Stromal cell of bone marrow (primary cell): ENCODE results near the gene PMS1.
"Not testable (repeated sequence)": the region's sequence is repeated elsewhere in the genome, so short reads cannot be mapped to it uniquely, and the experiment has no call there.

Experiments
- DNase-seq: peaks from one replicate; pipeline ENCODE4 v3.0.0-alpha.2; 2012; ENCODE audit warnings: low read depth

Gene PMS1

DNA sequence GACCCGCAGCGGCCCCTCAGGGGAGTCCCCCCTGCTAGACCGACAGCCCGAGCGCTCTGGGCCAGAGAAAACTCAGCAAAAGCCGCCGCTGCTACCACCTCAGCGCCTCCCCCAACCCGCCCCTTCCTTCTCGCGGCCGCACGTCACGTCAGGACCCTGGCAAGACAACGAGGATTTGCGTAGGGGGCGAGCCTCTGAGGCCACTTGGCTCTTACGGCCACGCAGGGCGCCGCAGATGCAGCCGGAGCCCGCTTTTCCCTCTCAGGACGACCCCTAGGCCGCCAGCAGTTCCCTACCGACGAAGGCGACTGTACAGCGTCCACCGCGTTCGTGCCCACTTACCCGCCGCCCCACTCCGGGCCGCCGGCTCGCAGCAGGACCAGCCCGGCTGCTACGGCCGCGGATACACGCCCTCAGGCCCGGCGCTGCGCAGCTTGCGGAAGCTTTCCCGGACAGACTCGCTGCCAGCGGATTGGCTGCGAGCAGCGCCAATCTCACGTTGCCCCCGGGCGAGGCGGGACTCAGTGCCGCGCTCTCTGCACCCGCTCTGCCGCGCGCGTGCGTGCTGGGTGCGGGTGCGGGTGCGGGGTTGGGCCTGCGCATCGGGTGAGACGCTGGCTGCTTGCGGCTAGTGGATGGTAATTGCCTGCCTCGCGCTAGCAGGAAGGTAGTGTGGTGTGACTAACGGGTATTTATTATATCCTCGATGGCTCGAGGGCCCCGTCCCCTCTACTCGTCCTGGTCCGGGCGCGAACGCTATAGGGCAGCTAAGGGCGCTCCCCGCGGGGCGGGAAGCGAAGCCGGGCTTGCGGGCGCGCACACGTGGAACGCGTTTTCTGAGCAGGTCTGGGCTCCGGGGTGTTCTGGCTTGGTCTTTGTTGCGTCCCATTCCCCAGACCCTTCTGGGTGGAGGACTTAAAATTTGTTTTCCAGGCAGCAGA lies at the start of gene PMS1, which contains the start of gene ORMDL1:
Gene PMS1 (plus strand): TSS at position 524 of the 941 bp plus-strand sequence. CDS start 7,360 bp downstream, outside the sequence.
Gene ORMDL1 (minus strand): TSS at position 413 of the 941 bp plus-strand sequence. CDS start 1,744 bp downstream, outside the sequence.
- peak; percentile 91 for DNase-seq

DNA sequence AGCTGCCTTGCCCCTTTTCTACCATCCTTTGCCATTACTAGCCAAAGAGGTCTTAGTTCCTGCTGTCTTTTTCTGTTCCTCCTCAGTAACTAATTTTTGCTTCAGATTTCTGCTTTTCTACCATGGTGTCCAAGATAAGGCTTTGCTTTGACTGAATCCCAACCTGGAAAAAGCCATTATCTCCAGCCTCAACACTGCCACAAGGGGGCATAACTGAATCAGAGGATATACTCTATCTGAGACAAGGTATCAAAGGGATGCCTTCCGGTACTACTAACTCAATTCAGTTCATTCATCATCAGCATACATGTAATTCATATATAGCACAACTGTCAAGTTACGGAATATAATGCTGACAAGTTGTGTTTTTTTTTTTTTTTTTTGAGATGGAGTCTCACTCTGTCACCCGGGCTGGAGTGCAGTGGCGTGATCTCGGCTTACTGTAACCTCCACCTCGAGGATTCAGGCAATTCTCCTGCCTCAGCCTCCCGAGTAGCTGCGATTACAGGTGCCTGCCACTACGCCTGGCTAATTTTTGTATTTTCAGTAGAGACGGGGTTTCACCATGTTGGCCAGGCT lies 33.1 kb upstream of the PMS1 start:
- peak; percentile 13 for DNase-seq

DNA sequence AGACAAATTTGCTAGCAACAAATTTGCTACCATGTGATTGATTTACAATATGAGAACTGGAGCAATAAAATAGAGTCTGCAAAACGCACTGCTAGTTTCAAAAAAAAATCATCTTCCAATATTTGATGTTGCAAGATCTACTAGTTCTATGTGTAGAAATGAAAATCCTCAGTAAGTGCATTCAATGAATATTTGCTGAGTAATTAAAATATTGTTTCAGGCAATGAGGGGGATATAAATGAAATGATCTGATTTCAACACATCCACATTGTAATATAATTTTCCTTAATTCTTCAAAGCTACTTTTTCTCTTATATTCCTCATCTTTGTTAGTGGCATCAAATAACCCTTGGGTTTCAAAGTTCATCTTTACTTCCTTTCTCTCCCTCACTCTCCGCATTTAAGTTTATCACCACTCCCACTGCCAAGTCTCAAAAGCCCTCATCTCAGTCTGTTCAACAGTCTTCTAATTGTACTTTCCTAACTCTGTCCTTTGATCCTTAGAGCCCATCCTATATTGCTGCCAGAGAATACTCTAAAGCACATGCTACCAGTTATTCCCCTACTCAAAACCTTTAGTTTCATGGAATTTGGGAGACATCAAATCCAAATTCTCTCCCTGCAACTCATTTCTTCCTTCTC lies 27.8 kb upstream of the PMS1 start:
- no peak for DNase-seq

DNA sequence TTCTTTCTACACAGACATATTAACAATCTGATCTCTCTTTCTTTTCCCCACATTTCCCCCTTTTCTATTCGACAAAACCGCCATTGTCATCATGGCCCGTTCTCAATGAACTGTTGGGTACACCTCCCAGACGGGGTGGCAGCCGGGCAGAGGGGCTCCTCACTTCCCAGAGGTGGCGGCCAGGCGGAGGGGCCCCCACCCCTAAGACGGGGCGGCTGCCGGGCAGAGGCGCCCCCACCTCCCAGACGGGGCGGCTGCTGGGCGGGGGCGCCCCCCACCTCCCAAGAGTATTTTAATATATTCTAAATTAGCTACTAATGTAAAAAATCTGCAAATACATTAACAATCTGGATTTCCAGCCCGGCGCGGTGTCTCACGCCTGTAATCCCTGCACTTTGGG lies 24.1 kb upstream of the PMS1 start:
- not testable (repeated sequence) for DNase-seq

DNA sequence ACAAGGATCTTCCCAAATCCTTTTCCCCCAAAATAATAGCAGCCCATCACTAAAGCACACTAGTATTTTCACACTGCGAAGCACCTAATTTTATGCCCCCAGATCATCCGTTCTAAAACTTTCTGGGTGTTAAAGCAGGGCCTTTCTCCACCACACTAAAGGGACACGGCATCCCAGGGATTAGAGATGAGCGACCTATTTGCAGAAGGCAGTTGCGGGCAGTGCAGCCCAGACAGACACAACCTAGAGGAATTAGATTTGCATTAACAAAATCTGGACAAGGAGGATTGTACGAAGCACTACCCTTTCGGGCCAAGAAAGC lies 22.1 kb upstream of the PMS1 start:
- DNase-seq = no peak

DNA sequence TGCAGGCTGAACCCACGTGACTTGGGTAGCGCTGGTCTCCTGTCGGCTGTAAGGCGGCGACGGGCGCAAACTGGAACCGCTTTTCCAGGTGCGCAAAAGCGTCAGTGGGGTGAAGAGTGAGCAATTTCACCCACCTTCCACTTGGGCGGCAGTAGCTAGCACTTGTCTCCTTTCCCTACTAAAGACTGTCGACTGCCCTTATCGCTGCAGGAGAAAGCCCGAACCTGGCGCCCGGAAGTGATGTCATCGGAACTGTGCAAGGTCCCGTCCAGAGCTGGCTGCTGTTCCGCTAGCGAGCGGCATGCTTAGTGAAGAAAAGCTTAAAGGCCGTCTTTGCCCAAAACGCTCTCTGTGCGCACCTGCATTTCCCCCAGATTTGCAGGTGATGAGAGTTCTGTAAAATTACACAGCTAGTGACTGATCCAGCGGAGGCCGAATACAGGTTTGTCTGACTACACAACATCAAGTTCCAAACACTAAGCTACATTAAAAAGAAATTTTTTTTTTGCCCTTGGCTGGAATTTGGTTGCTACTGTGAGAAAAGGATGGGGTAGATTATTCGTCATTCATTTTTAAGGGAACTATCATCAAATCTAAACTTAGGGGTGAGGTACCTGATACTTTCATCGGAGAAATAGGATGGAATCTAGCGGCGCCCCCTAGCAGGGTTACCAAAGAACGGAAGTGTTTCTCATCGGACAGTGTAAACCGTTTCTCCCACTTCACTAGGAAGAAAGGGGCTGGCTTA lies 21.5 kb upstream of the PMS1 start, which contains the start of gene OSGEPL1:
Gene OSGEPL1 (minus strand): TSS at position 242 of the 748 bp plus-strand sequence. CDS start 1,152 bp downstream, outside the sequence.
- DNase-seq = peak; percentile 80

DNA sequence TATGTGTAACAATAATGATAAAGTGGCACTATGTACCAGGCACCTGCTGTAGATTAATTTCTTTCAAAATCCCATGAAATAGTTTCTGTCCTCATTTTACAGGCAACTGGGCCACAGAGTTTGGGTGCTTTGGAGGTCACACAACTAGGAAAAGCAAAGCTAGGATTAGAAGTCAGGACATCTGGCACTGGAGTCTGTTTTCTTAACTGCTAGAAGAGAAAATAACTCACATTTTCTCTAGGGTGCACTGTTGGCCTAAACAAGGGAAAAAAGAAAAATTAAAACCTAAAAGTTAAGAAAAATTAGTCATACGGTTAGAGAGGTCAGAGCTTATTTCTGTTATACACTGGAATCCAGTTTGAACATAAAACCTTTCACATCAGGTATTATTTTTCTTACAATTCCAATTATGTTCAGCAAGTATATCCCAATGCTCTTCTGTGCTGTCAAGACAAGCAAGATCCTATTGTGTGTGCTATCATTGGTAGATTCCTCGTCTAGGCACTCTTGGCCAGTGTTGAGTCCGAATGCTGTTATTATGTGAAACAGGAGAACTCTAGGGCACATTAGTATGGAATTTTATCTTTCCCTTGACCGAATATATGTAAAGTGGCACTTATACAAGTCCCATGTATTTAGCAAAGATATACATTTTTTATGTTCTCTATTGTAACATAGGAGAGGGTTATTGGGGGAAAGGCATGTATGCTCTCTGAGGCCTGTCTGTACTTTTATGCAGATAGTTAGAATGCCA lies 20.2 kb upstream of the PMS1 start:
- DNase-seq = peak; percentile 36

DNA sequence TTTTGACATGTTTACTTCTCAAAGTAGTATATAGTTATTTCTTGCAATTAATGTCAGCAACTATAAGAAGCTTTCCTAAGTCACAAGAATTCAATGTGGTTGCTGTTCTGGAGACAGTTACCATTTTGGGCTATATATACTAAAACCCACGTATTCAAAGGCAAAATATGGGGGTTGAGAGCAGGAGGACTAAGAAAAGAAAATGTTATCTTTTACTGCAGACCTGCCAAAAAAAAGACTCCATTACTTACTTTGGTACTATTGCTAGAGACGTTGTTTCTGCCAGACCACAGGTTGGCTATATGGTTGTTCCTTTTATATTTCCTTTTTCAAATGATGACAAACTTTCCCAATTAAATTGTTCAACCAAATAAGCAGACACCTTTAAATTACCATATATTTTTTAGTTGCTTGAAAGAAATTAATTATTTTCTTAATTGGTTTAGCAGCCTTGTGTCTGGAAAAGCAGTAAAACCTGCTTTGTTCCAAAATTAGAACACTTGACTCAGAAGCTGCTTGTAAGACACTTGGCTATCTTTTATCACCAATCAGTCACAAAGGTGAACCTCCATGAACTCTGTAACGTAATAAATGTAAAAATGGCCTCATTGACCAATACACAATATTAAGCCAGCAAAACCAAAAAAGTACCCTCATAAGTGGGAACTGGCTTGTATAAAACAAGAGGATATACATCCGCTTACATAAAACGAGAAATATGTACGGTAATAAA lies 13.5 kb upstream of the PMS1 start:
- no peak for DNase-seq

DNA sequence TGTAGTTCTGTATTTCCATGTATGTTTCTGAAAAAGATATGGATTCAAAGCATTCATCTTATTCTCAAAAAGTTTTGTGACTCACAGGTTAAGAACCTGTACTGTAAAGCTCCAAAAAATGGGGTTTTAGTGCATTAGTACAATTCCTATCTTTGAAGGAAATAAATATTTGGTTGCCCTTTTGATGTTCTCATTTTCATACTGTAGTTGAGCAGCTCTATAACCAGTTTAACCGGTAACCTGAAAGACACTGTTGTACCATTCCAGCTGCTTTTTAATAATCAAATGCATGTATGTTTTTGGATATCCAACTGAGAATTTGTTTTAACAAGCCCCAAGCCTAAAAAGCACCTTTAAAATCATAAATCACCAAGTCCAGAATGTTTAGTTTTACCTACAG lies 12.0 kb upstream of the PMS1 start:
- DNase-seq = no peak

DNA sequence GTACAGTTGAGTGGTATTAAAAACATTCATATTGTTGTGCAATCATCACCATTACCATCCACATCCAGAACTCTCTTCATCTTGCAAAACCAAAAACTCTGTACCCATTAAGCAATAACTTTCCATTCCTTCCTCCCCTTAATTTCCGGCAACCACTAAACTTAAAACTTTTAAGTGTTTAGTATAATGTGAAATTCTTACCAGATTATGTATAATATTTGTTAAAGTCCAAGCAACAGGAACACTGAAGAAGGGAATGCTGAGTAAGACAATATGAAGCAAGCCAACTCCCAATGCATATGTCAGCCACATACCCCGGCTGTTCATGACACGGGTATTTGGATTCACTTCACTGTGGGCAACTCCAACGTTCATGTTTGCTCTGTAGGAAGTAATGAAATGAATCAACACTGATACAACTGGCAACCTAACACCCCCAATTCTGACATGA lies 2.0 kb upstream of the PMS1 start:
- DNase-seq = no peak

DNA sequence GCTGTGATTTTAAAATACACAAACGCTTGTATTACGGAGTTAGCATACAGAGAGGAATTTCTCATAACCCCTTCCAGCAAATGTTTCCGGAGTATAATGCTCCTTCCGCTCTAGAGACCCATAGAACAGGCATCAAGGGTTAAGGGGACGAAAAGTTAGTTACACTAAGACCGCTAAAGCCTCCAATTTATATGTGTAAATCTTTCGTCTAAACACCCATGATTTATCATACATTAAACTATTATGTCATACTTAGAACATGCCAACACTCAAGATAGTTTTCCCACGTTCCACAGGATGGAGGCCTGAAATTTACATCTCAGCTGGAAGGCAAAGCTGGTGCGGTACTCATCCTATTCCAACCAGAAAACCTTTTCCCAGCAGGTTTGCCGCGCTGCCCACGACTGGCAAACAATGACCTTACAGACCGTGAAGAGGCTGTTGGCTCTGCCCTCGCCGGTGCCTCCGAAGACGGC lies 761 bp upstream of the PMS1 start:
- DNase-seq = peak; percentile 17

DNA sequence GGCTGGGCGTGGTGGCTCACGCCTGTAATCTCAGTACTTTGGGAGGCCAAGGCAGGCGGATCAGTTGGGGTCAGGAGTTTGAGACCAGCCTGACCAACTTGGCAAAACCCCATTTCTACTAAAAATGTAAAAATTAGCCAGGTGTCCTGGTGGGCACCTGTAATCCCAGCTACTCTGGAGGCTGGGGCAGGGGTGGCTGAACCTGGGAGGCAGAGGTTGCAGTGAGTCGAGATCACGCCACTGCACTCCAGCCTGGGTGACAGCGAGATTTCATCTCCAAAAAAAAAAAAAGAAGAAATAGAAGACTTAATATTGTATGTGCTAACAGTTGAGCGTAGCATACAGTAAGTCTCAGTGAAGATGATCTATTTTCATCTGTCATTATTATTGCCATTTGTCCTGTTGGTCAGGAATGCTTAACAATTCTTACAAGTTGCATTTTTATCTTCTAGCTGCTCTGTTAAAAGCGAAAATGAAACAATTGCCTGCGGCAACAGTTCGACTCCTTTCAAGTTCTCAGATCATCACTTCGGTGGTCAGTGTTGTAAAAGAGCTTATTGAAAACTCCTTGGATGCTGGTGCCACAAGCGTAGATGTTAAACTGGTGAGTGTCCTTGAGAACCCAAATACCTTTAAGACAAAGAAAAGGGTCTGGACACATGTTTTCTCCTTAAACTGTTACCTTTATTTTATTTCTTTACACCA lies 7.2 kb downstream of the PMS1 start:
- no peak for DNase-seq

DNA sequence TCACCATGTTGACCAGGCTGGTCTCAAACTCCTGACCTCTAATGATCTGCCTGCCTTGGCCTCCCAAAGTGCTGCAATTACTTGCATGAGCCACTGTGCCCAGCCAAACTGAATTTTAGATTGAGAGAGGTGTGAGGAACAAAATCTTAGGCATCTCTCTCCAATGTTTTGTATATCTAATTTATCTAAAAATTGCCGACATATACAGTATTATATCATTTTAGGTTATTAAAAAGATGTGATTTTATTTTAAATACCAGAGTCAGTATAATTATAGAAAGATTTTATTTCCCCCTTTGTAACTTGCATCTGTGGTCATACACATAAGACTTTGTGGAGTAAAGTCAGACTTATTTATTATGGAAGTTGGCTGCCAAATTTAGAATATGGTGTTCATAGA lies 10.1 kb downstream of the PMS1 start:
- DNase-seq = no peak

DNA sequence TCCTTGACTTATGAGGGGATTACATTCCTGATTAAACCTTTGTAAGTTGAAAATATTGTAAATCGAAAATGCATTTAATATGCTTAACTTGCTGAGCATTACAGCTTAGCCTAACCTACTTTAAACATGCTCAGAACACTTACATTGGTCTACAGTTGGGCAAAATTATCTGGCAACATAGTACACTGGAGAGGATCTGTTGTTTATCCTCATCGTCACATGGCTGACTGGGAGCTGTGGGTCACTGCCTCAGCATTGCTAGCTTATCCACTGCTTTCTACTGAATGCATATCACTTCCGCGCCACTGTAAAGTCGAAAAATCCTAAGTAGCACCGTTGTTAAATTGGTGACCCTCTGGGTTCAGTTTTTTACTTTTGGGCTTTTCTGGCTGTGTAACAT lies 13.7 kb downstream of the PMS1 start:
- DNase-seq = no peak

DNA sequence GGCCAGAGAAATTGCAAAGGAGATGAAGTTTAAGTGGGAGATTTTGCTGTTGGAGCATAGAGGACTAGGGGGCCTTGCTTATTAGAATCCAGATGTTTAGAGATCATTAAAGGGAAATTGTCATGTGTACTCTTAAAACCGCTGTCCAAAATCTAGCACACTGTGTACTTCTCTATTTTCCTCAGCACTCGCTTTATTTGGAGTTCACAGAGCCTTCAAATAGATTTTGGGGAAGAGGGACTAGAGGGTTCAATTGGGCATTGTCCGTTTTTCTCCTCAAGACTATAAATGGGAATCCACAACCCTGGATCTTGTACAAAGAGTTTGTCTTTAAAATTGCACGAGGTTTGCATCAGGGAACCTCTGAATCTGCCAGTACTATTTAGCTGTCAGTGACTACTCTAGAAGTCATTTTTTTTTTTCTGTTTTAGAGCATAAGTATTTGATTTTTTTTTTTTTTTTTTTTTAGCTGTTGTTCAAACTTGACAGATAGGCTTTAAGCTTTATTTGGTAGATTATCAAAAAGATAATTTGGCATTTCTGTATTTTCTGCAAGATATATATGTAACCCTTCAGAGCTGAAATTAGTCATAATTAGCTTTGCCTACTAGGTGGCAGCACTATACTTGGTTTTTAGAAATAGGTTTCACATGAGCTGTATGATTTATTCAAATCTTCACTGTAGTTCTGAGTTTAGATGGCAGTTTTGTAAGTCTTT lies 14.2 kb downstream of the PMS1 start:
- peak; percentile 31 for DNase-seq

DNA sequence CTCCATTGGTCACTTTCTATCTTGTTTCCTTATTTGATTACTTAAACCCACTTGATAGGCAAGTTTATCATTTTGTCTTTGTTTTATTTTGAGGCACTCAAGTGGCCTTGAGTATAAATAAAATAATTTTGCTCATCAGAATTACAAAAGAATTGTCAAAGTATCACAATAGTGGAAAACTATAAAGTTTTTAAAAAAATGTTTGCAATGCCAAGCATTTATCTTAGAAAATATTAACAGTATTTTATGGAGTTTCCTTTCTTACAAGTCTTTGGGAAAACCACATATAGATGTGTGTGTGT lies 14.7 kb downstream of the PMS1 start:
- no peak for DNase-seq

DNA sequence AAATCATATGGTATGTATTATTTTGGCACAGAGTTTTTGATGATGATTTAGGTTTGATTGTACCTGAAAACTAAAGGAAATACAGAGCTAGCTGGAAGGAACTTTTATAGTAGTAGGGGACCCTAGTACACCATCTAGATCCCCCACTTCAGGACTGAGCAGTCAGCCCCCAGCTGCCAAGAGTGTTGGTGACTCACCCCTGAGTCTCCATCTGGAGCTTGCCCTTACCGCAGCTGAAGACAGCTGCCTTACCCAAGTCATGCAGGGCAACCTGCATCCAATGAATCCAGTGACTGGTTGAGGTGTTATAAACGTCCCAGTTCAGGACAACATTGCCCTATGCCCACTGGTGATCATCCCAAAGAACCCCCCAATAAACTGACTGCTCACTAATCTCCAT lies 15.3 kb downstream of the PMS1 start:
- peak; percentile 29 for DNase-seq

DNA sequence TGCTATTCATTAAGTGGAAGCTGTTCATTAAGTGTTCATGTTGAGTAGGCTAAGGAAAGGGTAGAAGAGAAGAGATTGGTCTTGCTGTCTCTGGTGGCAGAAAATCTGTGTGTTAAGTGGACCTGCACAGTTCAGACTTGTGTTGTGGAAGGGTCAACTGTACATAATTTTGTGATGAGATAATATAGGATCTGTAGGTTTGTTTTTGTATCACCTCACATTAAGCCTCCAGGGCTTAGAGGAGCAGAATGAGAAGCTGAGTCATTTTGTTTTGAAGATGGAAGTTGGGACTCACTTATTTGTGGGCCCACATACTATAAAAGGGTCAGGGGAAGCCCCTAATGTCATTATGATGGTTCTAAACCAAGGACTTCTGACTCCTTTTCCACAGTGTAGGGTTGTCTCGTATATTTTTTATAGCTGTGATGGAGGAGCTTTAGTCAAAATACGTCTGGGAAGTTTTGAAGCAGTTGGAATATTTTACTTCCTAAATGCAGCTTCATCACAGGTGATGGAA lies 18.2 kb downstream of the PMS1 start:
- no peak for DNase-seq

DNA sequence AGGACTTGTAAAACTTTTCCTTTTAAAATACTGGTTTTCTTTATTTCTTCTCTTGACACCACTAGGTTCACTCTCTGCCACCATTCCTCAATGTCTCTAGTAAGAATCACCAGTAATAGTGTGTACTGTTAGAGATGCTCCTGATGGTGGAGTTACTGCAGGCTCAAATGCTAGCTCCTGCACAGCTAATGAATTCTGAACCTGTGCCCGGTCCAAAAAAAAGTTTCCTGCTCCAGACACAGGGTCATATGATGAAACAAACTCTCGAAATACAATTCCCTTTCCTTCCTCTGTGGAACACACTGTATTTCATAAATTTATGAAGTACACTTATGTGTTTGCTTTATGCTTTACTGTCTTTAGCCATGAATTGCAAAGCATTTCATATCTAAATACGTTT lies 19.2 kb downstream of the PMS1 start:
- no peak for DNase-seq
